ENCODE results near the gene DNAH14.
"Not testable (repeated sequence)": the region's sequence is repeated elsewhere in the genome, so short reads cannot be mapped to it uniquely, and the experiment has no call there.

DNAH14 gene

DNA sequence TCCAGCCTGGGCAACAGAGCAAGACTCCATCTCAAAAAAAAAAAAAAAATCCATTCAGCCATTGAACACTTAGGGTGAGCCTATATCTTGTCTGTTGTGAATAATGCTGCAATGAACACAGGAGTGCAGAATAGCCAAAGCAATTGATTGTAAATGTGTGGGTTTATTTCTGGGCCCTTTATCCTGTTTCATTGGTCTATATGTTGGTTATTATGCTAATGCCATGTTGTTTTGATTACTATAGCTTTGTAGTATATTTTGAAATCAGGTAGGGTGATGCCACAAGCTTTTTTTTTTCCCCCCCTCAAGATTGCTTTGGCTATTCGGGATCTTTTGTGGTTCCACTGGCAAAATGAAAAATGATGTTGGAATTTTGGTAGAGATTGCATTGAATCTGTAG is 330.8 kb downstream of the DNAH14 start:
- no peak for DNase-seq

DNA sequence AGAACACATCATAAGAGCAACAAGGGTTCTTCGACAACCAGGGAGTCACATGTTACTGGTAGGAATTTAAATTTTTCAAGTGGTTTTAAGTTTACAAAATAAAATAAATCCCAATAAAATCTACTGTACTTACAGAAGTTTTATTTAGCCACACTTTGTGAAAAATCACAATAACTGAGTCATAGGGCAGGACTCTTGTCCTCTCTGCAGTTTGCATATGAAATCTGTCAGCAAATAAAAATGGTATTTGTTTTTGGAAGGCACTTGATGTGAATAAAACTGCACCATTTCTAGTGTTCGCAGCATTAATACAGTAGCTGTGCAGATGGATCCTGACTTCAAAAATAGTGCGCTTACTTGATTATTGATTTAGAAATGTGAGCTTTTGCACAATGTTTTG is 348.0 kb downstream of the DNAH14 start:
- DNase-seq: no peak

DNA sequence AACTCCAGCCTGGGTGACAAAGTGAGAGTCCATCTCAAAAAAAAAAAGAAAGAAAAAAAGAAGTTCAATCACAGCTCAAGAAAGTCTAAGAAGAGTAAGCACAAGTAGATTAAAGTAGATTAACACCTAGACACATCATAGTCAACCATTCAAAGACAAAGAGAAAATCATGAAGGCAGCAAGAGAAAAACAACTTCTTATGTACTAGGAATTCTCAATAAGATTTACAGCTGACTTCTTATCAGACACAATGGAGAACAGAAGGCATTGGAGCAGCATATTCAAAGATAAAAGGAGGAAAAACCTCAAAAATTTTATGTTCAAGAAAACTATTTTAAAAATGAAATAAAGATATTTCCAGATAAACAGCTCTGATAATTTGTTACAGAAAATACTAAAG is 351.1 kb downstream of the DNAH14 start:
- no peak for DNase-seq

DNA sequence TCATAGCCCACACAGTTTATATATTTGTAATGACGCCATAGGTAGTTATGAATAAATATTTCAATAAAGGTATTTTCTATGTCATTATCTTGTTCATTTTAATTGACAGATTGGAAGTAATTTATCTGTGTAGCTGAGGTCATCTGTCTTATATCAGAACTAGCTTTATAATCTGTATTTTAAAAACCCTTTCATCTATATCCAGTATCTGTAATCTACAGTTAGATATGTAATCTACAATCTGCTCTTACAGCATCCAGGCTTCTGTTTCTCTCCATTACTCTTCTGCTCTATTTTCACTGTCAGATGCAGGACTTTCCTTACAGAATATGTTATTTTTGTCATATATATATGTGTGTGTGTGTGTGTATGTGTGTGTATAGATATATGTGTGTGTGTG is 360.8 kb downstream of the DNAH14 start:
- DNase-seq: no peak

DNA sequence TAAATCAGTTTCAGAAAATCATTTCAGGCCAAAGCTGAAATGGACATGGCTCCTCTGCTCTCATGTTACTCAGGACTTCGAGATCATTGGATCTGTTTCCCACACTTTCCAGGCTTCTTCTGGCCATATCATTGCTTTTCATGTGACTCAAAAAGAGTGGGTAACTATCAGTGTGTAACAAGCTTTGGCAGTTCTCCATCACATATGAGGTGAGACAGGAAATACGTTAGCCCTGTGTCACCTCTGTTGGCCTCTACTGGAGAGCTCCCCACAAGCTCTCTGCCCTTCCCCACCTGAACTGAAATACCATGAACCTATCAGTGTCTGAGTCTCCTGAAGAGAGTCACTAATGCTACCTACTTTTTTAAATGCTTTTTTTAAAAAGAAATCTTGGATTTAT is 370.1 kb downstream of the DNAH14 start:
- peak; percentile 5 for DNase-seq

DNA sequence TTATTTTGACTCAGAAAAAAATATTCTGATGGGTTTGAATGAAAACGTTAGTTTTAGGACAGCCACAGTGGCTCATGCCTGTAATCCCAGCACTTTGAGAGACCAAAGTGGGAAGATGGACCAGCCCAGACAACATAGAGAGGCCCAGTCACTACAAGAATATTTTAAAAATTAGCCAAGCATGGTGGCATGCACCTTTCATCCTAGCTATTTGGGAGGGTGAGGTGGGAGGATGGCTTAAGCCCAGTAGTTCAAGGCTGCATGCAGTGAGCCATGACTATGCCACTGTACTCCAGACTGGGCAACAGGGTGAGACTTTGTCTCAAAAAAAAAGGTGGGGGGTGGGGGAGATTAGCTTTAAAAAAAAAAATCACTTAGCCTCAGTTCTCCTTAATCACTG is 370.9 kb downstream of the DNAH14 start:
- DNase-seq: no peak

DNA sequence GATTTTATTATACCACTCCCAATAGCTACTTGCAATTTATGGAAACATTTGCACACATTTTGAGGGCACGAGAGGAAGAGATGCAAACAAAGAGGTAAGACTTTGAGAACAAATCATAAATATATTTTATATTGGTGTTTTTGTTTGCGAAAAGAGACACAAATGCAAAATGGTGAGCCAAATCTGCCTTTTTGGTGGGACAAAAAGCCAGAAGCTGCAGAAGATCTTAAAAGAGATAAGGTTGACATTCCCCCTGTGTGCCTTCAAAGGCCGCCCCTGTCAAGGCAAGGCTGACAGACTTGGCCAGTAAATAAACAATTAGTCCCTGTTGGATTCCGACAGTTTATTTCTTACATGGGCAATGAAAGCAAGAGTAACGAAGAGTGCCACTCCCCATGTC is 375.5 kb downstream of the DNAH14 start:
- no peak for DNase-seq

DNA sequence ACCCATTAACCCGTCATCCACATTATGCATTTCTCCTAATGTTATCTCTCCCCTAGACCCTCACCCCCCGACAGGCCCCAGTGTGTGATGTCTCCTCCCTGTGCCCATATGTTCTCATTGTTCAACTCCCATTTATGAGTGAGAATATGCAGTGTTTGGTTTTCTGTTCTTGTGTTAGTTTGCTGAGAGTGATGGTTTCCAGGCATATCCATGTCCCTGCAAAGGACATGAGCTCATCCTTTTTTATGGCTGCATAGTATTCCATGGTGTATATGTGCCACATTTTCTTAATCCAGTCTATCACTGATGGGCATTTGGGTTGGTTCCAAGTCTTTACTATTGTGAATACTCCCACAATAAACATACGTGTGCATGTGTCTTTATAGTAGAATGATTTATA is 381.1 kb downstream of the DNAH14 start:
- not testable (repeated sequence) for DNase-seq

DNA sequence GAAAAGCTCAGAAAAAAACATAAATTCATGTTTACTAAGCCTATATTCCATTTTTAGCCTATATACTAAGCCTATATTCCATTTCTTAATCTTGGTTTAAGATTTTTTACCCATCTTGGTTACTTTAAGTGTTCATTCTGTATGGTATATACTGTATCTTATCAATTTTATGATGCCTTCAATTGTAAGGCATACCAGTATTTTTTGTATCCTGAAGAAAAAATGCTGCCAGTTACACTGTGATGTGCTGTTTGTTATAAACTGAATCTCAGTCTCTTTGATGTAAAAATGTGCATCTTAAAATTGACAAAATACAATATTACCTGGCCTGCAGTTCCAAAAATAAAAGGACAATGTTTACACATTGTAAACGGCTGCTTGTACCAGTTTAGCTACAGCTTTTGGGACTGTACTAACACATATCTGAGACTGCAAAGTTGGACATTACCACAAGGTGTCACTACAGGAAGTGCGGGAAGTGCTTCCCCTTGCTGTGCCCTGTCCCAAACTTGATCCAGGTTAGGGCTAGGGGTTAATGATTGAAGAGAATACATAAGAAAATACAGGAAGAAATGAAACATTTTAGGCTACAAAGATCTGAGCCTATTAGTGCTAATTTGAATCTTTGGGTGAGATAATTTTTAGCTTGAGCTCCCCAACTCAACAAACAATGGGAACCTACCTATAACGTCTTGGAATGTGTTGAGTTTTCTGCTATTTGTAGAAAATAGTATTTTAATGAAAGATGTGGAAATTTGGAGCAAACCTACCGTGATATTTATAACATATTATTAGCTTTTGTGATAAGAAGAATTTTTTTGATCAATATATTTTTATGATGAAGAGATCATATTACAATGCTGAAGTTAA is 389.5 kb downstream of the DNAH14 start:
- peak; percentile 50 for DNase-seq

DNA sequence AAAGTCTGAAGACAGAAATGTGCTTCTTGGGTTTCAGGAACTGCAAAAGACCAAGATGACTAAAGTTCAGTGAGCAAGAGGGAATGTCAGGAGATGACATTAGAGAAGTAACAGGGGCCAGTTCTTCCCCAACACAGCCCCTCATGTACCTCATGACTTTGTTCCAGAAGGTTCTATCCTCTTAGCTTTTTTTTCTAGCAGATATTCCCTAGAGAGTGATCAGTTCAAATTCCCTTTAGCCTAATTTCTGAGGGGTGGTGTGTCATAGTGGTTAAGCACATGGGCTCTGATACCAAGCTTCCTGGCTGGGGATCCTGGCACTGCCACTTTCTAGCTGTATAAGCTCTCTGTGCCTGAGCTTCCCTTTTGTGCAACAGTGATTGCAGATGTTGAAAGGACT is 390.4 kb downstream of the DNAH14 start:
- DNase-seq: no peak

DNA sequence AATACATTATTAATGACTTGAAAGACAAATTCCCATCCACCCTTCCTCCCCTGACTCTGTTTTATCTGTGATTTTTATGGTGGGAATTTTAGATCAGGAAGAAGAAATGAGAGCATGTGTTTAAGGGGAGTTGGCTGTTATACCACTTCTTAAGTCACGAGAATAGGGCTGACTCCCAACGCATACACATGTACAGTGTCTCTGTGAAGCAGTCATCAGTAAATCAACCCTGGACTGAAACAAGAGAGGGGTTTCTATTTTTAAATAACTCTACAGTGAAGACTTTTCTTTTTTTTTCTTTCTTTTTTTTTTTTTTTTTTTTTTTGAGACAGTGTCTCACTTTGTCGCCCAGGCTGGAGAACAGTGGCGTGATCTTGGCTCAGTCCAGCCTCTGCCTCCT is 392.3 kb downstream of the DNAH14 start:
- no peak for DNase-seq

DNA sequence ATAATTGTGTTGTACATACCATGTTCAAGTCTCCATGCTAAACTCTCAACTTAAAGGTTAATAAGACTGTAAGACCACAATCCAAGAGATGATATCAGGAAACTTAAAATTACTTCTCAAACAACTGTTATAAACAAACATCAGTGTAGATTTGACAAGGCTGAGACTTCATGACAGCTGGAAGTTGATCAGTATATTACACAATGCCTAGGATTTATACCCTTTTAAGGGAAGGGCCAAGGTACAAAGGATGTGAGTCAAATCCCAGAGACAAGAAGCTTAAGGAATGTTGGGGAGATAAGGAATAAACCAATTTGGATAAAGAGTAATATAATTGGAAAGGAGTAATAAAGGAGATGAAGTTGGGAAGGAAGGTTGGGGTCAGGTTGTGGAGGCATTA is 399.6 kb downstream of the DNAH14 start:
- no peak for DNase-seq

DNA sequence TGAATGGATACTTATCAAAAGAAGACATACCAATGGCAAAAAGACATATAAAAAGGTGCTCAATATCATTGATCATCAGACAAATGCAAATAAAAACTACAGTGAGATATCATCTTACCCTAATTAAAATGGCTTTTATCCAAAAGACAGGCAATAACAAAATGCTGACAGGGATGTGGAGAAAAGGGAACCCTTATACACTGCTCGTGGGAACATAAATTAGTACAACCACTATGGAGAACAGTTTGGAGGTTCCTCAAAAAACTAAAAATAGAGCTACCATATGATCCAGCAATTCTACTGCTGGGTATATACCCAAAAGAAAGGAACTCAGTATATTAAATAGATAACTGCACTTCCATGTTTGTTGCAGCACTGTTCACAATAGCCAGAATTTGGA is 400.5 kb downstream of the DNAH14 start:
- DNase-seq: not testable (repeated sequence)

DNA sequence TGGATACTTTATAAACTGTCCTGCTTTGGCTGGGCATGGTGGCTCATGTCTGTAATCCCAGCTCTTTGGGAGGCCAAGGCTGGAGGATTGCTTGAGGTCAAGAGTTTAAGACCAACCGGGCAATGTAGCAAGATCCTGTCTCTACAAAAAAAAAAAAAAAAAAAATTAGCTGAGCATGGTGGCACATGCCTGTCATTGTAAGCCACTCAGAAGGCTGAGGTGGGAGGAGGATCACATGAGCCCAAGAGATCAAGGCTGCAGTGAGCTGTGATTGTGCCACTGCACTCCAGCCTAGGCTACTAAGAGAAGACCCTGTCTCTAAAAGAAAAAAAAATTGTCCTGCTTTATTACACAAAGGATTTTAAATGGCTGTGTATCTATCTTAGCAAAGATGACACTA is 403.2 kb downstream of the DNAH14 start:
- no peak for DNase-seq

DNA sequence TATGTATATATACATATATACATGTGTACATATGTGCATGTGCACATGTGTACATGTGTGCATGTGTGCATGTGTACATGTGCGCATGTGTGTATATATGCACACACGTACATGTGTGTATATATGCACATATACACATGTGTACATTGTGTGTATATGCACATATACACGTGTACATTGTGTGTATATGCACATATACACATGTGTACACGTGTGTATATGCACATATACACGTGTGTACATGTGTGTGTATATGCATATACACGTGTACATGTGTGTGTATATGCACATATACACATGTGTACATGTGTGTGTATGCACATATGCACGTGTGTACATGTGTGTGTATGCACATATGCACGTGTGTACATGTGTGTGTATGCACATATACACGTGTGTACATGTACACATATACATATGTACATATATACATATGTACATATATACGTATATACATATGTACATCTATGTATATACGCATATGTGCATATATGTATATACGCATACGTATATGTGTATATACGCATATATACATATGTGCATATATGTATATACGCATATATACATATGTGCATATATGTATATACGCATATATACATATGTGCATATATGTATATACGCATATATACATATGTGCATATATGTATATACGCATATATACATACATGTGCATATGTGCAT is 405.8 kb downstream of the DNAH14 start:
- DNase-seq: not testable (repeated sequence)

DNA sequence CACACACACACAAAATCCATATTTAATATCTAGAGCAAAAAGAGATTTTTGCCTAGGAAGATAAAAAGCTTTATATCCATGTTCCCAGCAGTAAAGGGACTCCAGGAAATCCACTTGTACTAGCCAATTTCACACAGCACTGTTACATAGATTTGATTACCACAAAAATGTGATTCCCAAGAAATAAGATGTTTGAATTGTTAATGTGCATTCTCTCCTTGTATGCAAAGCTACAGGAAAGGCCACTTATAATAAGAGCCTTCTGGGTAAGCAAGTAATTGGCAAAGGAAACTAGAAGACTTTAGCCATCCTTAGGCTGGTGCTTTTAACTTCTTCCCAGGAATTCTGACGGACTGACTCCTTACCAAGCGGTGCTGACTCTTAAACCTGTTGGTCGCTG is 409.1 kb downstream of the DNAH14 start:
- DNase-seq: no peak

DNA sequence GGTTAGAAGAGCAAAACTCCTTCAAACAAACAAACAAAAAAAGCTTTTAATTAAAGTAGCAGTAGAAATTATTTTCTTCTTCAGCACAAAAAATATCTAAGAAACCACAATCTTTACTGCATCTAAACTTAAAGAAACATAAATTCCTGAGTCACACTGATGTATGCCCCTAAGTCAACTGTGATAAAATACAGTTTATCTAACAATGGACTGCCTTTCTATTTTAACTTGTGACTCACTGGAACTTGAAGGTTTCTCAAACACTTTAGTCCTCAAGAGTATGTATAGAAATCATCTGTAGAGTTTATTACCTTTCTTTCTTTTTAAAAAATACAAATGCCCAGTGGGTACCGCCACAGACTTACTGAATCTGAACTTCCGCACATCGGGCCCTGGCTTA is 412.2 kb downstream of the DNAH14 start:
- DNase-seq: no peak

DNA sequence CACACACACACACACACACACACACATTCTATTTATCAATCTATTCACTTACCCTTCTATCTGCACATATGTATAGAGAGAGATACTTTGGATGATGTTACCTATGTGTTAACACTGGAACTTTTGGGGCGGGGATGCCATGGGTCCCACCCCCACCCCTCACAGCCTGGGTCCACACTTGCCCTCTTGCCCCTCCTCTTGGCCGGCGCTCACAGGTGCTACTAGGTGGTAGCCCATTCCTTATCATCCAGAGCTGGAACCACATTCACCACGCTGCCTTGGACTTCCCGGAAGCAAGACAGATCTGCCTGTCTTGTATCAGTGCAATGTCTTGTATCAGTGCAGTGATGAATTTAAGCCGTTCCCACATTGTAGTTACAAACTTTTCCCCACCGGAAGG is 413.2 kb downstream of the DNAH14 start:
- no peak for DNase-seq

DNA sequence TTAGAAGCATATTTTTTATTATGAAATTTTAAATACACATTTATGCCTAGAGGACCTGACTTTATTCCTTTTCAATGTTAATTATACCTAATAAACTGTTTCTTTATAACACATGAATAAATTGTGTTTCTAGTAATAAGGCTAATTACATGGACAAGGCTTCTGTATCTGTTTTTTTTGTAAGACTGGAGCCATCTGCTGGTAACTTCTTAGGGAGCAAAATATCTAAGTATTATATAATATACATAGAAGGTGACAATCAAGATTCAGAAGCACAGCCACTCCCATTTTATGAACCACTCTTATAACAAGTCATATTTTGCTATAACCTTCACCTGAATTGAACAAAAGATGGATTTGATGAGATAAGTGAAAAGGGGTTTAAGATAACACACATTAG is 414.1 kb downstream of the DNAH14 start:
- DNase-seq: no peak

DNA sequence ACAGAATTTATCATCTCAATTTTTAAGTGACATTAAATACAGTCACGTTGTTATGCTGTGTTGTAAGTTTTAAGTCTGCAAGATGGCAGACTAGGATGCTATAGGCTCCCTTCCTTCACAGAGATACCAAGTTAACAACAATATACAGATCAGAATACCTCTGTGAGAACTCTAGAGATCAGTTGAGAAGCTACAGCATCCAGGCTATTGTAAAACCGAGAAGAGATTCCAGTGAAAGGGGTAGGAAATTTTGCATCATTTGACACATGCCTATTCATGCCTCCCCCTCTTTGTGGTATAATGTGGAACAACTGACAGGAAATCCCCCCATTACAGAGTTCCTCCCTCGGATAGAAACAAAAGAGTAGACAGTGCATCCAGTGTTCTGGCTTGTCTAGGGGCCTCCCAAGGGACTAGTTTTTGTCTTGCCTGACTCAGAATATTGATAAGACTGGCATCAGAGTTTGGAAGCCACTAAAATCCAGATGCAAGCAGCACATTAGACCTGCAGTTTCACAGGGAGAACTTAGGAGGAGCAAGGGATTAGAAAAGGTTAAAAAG is 417.7 kb downstream of the DNAH14 start:
- no peak for DNase-seq

DNA sequence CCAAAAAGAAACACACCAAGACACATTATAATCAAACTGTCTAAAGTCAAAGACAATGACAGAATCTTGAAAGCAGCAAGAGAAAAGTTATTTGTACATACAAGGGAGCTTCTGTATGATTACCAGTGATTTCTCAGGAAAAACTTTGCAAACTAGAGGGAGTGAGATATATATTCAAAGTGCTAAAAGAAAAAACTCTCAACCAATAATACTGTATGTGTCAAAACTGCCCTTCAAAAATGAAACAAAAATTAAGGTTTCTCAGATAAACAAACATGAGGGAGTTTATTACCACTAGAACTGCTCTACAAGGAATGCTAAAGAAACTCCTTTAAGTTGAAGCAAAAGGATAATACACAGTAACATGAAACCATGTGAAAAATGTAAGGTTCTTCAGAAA is 418.9 kb downstream of the DNAH14 start:
- no peak for DNase-seq

DNA sequence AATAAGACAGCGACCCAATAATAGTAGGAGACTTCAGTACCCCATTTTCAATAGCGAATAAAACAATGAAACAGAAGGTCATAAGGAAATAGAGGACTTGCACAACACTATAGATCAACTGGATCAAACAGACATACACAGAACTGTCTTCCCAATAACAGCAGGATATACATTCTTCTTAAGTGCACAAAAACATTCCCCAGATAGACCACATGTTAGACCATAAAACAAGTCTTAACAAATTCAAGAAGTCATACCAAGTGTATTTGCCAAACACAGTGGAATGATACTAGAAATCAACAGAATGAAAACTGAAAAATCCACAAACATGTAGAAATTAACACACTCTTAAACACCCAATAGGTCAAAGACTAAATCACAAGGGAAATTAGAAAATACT is 420.4 kb downstream of the DNAH14 start:
- DNase-seq: no peak

DNA sequence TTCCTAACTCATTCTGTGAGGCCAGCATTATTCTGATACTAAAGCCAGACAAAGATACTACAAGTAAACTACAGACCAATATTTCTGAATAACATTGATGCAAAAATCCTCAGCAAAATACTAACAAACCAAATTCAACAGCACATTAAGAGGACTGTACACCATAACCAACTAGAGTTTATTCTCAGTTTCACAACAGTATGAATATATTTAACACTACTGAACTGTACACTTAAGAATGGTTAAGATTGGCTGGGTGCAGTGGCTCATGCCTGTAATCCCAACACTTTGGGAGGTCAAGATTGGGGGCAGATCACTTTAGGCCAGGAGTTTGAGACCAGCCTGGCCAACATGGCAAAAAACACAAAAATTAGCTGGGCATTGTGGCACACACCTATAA is 421.4 kb downstream of the DNAH14 start:
- no peak for DNase-seq

DNA sequence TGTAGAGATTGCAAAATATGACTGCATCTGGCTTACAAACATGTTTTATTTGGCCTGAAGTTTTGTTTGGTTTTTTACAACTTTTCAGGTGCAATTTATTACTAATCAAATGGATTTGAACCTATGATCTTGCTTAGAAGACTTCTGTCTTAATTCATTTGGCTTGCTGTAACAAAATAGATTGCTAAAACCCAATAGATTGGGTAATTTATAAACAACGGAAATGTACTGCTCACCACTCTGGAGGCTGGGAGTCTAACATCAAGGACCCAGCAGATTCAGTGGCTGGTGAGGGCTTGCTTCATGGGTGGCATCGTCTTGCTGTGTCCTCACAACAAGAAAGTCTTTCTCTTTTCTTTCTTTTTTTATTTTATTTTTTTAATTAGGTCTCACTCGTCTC is 425.4 kb downstream of the DNAH14 start:
- DNase-seq: no peak

Measured in fibroblast of skin of back (primary cell).